Measurements from ENCODE around the gene JMJD7. TPM values are rescaled to one million over a fixed set of nuclear protein-coding genes. Genes with fewer than 3 reads are reported as not detected.

JMJD7 gene
- total RNA-seq, 4 donors from 2014 or later: 20.4 to 36.9 (median 30.5) TPM

GRCh38 chr15:41878355-41878699 lies 50.4 kb downstream of the JMJD7 start:
- H3K4me1 ChIP-seq: peaks cover 27 to 68% (median 43%) of the 10 kb centered on the region in 3 donors
- TF ChIP-seq POLR2A (IDR thresholded peaks at IDR 0.05): no peak
- TF ChIP-seq, protein P1, sequence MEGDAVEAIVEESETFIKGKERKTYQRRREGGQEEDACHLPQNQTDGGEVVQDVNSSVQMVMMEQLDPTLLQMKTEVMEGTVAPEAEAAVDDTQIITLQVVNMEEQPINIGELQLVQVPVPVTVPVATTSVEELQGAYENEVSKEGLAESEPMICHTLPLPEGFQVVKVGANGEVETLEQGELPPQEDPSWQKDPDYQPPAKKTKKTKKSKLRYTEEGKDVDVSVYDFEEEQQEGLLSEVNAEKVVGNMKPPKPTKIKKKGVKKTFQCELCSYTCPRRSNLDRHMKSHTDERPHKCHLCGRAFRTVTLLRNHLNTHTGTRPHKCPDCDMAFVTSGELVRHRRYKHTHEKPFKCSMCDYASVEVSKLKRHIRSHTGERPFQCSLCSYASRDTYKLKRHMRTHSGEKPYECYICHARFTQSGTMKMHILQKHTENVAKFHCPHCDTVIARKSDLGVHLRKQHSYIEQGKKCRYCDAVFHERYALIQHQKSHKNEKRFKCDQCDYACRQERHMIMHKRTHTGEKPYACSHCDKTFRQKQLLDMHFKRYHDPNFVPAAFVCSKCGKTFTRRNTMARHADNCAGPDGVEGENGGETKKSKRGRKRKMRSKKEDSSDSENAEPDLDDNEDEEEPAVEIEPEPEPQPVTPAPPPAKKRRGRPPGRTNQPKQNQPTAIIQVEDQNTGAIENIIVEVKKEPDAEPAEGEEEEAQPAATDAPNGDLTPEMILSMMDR (IDR thresholded peaks at IDR 0.05): no peak
- DNase-seq: no peak

GRCh38 chr15:41879321-41879845 lies 51.5 kb downstream of the JMJD7 start:
- Histone ChIP-seq H3K4me3 (no peak overlapping the region), H3K36me3 (no peaks in the 10 kb centered on the region), H3K4me1 (peaks cover 27 to 68% (median 43%) of the 10 kb centered on the region in 3 donors), H3K27me3 (peaks cover 0 to 19% (median 0%) of the 10 kb centered on the region in 4 donors), H3K27ac (peak overlapping the region in 1 of 4 donors; percentile 65), H3K9me3 (no peaks in the 10 kb centered on the region)
- intact Hi-C loops (cut with DNase I): no loop called here
- DNase-seq: no peak
- TF ChIP-seq, protein P1 (IDR thresholded peaks at IDR 0.05): no peak
- TF ChIP-seq POLR2A (IDR thresholded peaks at IDR 0.05): no peak
- WGBS, 2 donors: 67 to 74% methylated on average over 7 to 8 of the region's 10 CpGs

More at GRCh38 chr15:41878355-41878699, 50.4 kb downstream of the JMJD7 start:
- Histone ChIP-seq H3K27me3 (peaks cover 0 to 19% (median 0%) of the 10 kb centered on the region in 4 donors), H3K9me3 (no peaks in the 10 kb centered on the region), H3K4me3 (no peak overlapping the region), H3K36me3 (no peaks in the 10 kb centered on the region), H3K27ac (no peak overlapping the region)
- 100% methylated on average over 1 of the region's 10 CpGs; no CpG with 5 or more reads in 1 of the 2 donors for WGBS, 2 donors
- intact Hi-C loops (cut with DNase I): no loop called here

GRCh38 chr15:41880156-41880877 lies 52.4 kb downstream of the JMJD7 start:
- intact Hi-C loops (cut with DNase I): no loop called here
- no peaks in the 10 kb centered on the region for H3K36me3 ChIP-seq
- H3K27ac ChIP-seq: peak overlapping the region in 1 of 4 donors; percentile 65
- peaks cover 27 to 68% (median 43%) of the 10 kb centered on the region in 3 donors for H3K4me1 ChIP-seq
- 72 to 78% methylated on average over 5 of the region's 10 CpGs for WGBS, 2 donors
- DNase-seq: no peak
- H3K9me3 ChIP-seq: no peaks in the 10 kb centered on the region
- no peak overlapping the region for H3K4me3 ChIP-seq
- TF ChIP-seq, protein P1 (IDR thresholded peaks at IDR 0.05): no peak
- no peak for TF ChIP-seq POLR2A (IDR thresholded peaks at IDR 0.05)
- H3K27me3 ChIP-seq: peaks cover 0 to 19% (median 0%) of the 10 kb centered on the region in 4 donors

DNA sequence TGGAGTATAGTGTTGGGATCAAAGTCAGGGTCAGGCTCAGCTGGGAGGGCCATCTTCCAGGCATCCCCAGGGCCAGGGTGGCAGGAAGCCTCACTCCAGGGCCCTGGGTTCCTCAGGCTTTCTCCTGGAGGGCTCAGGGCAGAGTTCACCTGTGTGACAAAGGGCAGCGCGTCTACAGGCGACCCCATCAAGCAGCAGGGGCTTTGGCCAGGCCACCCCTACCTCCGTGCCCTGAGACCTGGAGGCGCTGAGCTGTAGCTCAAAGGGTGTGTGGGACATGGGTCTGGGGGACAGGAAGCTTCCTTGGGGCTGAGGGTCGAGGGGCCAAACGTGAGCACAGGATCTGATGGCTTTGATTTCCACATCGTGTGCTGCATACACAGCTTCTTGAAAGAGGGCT lies 53.2 kb downstream of the JMJD7 start:
- 33 to 81% methylated on average over 1 to 8 of the region's 8 CpGs for WGBS, 2 donors
- no peak for DNase-seq

DNA sequence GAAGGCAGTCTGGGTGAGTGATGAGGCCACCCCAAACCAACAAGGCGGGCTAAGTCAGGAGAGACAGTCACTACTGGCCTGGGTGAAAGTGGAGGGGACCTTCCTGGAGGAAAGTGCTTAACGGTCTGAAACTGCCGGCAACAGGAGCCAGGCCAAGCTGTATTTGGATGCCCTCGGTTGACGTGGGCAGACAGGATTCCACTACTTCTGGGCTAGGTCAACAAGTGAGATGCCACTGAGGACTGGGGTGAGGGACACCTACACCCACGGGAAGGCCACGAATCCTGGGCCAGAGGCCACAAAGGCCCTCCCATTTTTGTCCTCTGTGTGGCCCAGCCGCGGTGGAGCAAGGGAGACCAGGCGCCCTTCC lies 53.6 kb downstream of the JMJD7 start:
- no peak for DNase-seq
- no peak for TF ChIP-seq POLR2A (IDR thresholded peaks at IDR 0.05)
- TF ChIP-seq, protein P1 (IDR thresholded peaks at IDR 0.05): no peak
- no peaks in the 10 kb centered on the region for H3K36me3 ChIP-seq
- intact Hi-C loops (cut with DNase I): no loop called here
- peak overlapping the region in 1 of 4 donors; percentile 11 for H3K27ac ChIP-seq
- peak overlapping the region; percentile 25 to 57 (median 45) for H3K4me3 ChIP-seq
- WGBS, 2 donors: 38 to 47% methylated on average over 6 to 7 of the region's 10 CpGs
- peaks cover 0 to 19% (median 0%) of the 10 kb centered on the region in 4 donors for H3K27me3 ChIP-seq
- H3K9me3 ChIP-seq: no peaks in the 10 kb centered on the region
- peaks cover 27 to 66% (median 43%) of the 10 kb centered on the region in 3 donors for H3K4me1 ChIP-seq

More for the DNA sequence above, 53.2 kb downstream of the JMJD7 start:
- intact Hi-C loops (cut with DNase I): no loop called here
- Histone ChIP-seq H3K4me1 (peaks cover 27 to 68% (median 43%) of the 10 kb centered on the region in 3 donors), H3K27ac (no peak overlapping the region), H3K4me3 (no peak overlapping the region), H3K36me3 (no peaks in the 10 kb centered on the region), H3K9me3 (no peaks in the 10 kb centered on the region), H3K27me3 (peaks cover 0 to 19% (median 0%) of the 10 kb centered on the region in 4 donors)
- TF ChIP-seq, protein P1 (IDR thresholded peaks at IDR 0.05): no peak
